Stimulated activated CD8-positive, alpha-beta memory T cell treated with anti-CD3 and anti-CD28 coated beads, Interleukin-4, amount 100 ng/mL, for 4 hours (primary cell): ENCODE data around the gene NPNT.

Experiments used
- DNase-seq, 2 donors: peaks; one replicate each; pipeline ENCODE4 v3.0.0-alpha.2; 2020; ENCODE audit warnings: low read depth in 2 of 2, low spot score in 1 of 2

NPNT gene

GRCh38 chr4:106019771-106020170 is 124.5 kb downstream of the NPNT start:
- no peak for DNase-seq
